Peyer's patch (tissue), 4 donors: Measurements from ENCODE around the gene NPAS2.

ENCODE experiments used
- POLR2A ChIP-seq, 2 donors: fragments of 450-650 bp; IDR thresholded peaks; one replicate each; pipeline ENCODE4 v1.5.1; 2017; ENCODE audit warnings: antibody characterized with exemption in 2 of 2, mild to moderate bottlenecking in 2 of 2, moderate library complexity in 2 of 2
- TF ChIP-seq, protein P1 (sequence below), 6 experiments: fragments of 450-650 bp in 4 of 6; fragments of 200-600 bp in 2 of 6; sonication (generic) in 1 of 6; IDR thresholded peaks; one replicate each; pipeline ENCODE4 v1.5.1; 2017 to 2019; ENCODE audit warnings: antibody characterized with exemption in 6 of 6, mild to moderate bottlenecking in 3 of 6, moderate library complexity in 1 of 6

GRCh38 chr2:100884145-100884621 is 64.2 kb downstream of the NPAS2 start:
- TF ChIP-seq, protein P1, sequence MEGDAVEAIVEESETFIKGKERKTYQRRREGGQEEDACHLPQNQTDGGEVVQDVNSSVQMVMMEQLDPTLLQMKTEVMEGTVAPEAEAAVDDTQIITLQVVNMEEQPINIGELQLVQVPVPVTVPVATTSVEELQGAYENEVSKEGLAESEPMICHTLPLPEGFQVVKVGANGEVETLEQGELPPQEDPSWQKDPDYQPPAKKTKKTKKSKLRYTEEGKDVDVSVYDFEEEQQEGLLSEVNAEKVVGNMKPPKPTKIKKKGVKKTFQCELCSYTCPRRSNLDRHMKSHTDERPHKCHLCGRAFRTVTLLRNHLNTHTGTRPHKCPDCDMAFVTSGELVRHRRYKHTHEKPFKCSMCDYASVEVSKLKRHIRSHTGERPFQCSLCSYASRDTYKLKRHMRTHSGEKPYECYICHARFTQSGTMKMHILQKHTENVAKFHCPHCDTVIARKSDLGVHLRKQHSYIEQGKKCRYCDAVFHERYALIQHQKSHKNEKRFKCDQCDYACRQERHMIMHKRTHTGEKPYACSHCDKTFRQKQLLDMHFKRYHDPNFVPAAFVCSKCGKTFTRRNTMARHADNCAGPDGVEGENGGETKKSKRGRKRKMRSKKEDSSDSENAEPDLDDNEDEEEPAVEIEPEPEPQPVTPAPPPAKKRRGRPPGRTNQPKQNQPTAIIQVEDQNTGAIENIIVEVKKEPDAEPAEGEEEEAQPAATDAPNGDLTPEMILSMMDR (IDR thresholded peaks at IDR 0.05): peak in 2 of 6 experiments; percentile 15 to 26
- no peak for TF ChIP-seq POLR2A (IDR thresholded peaks at IDR 0.05)
